Activated CD8-positive, alpha-beta memory T cell treated with anti-CD3 and anti-CD28 coated beads for 1 hour (primary cell): ENCODE results near the gene FAM20C.

Experiments
- DNase-seq, 2 donors: peaks; one replicate each; pipeline ENCODE4 v3.0.0-alpha.2; 2020; ENCODE audit warnings: low read depth in 1 of 2; ENCODE audit errors: extremely low read depth in 1 of 2

FAM20C gene

GRCh38 chr7:223118-223800 lies 30.9 kb downstream of the FAM20C start:
- no peak for DNase-seq

- DNase-seq, result no peak
Observed at GRCh38 chr7:223861-224260, 31.5 kb downstream of the FAM20C start.

- no peak for DNase-seq
Observed at GRCh38 chr7:226281-226895, 34.0 kb downstream of the FAM20C start.

- DNase-seq, result no peak
Observed at GRCh38 chr7:227926-228325, 35.6 kb downstream of the FAM20C start.

GRCh38 chr7:228610-229009 lies 36.2 kb downstream of the FAM20C start:
- no peak for DNase-seq

- no peak for DNase-seq
Observed at GRCh38 chr7:229184-229964, 37.0 kb downstream of the FAM20C start.

GRCh38 chr7:230274-230673 lies 37.9 kb downstream of the FAM20C start:
- no peak for DNase-seq

GRCh38 chr7:231030-231857 lies 38.9 kb downstream of the FAM20C start:
- no peak for DNase-seq

- no peak for DNase-seq
Observed at GRCh38 chr7:231858-232246, 39.5 kb downstream of the FAM20C start.

GRCh38 chr7:232410-233248 lies 40.3 kb downstream of the FAM20C start:
- no peak for DNase-seq

- no peak for DNase-seq
Observed at GRCh38 chr7:233249-234035, 41.1 kb downstream of the FAM20C start.

- no peak for DNase-seq
Observed at GRCh38 chr7:234051-234707, 41.8 kb downstream of the FAM20C start.

- DNase-seq, result no peak
Observed at GRCh38 chr7:234708-235553, 42.6 kb downstream of the FAM20C start.

- no peak for DNase-seq
Observed at GRCh38 chr7:235576-236395, 43.4 kb downstream of the FAM20C start.

- no peak for DNase-seq
Observed at GRCh38 chr7:236967-237366, 44.6 kb downstream of the FAM20C start.

- DNase-seq, result no peak
Observed at GRCh38 chr7:237385-237784, 45.0 kb downstream of the FAM20C start.

- DNase-seq, result no peak
Observed at GRCh38 chr7:240146-240676, 47.8 kb downstream of the FAM20C start.
